OCI-LY3 (cell line): ENCODE measurements around the gene FASTK.
A peak's percentile ranks its signal among the peaks of the same experiment; 100 is the strongest.

Source experiments
- H2AFZ ChIP-seq: fragments of 200-600, 300-600 bp; shearing (Covaris generic); 2 replicates; pipeline ENCODE4 v1.6.0; 2014; ENCODE audit warnings: antibody characterized with exemption, low read depth, low read length
- H3K27ac ChIP-seq: fragments of 200-600, 300-600 bp; sonication (generic); 2 replicates; pipeline ENCODE4 v1.5.1; 2014; ENCODE audit warnings: mild to moderate bottlenecking, low read length, moderate library complexity, mixed read lengths
- H3K27me3 ChIP-seq: fragments of 200-600, 300-600 bp; sonication (generic); 2 replicates; pipeline ENCODE4 v1.6.1; 2014; ENCODE audit warnings: low read depth, low read length, mixed read lengths
- H3K36me3 ChIP-seq: fragments of 200-600, 300-600 bp; sonication (generic); replicated peaks from 2 replicates; pipeline ENCODE3; 2014; ENCODE audit warnings: low read depth, low read length, mixed read lengths
- H3K4me1 ChIP-seq: fragments of 300-600, 200-600 bp; sonication (generic); 2 replicates; pipeline ENCODE4 v1.6.1; 2014; ENCODE audit warnings: low read length, mixed read lengths
- H3K4me2 ChIP-seq: fragments of 200-600, 300-600 bp; sonication (generic); 2 replicates; pipeline ENCODE4 v1.6.1; 2014; ENCODE audit warnings: low read length, mixed read lengths
- H3K4me3 ChIP-seq: fragments of 300-600, 200-600 bp; sonication (generic); 2 replicates; pipeline ENCODE4 v1.5.1; 2014; ENCODE audit warnings: antibody characterized with exemption, mild to moderate bottlenecking, low read length, moderate library complexity
- H3K79me2 ChIP-seq: fragments of 300-600, 200-600 bp; shearing (Covaris generic); 2 replicates; pipeline ENCODE4 v1.6.1; 2014; ENCODE audit warnings: mild to moderate bottlenecking, low read length, mixed read lengths
- H3K9ac ChIP-seq: fragments of 300-600, 200-600 bp; shearing (Covaris generic); 2 replicates; pipeline ENCODE4 v1.6.0; 2014; ENCODE audit warnings: mild to moderate bottlenecking, low read length, moderate library complexity
- H3K9me3 ChIP-seq: fragments of 200-600, 300-600 bp; shearing (Covaris generic); 2 replicates; pipeline ENCODE4 v1.6.1; 2014; ENCODE audit warnings: low read length, mixed read lengths; ENCODE audit not compliant: insufficient read depth
- H4K20me1 ChIP-seq: fragments of 200-600, 300-600 bp; sonication (generic); 2 replicates; pipeline ENCODE4 v1.6.1; 2016; ENCODE audit warnings: low read length, mixed read lengths; ENCODE audit not compliant: insufficient read depth
- EZH2phosphoT487 ChIP-seq: fragments of 200-600 bp; shearing (Covaris generic); IDR thresholded peaks from 2 replicates; pipeline ENCODE4 v1.6.1; 2018; ENCODE audit warnings: antibody characterized with exemption, mixed run types, low read depth
- TF ChIP-seq, protein P1 (sequence below): fragments of 200-600, 300-600 bp; sonication (generic); IDR thresholded peaks from 2 replicates; pipeline ENCODE4 v1.5.1; 2014; ENCODE audit warnings: antibody characterized with exemption, low read length, low read depth

Gene FASTK

DNA sequence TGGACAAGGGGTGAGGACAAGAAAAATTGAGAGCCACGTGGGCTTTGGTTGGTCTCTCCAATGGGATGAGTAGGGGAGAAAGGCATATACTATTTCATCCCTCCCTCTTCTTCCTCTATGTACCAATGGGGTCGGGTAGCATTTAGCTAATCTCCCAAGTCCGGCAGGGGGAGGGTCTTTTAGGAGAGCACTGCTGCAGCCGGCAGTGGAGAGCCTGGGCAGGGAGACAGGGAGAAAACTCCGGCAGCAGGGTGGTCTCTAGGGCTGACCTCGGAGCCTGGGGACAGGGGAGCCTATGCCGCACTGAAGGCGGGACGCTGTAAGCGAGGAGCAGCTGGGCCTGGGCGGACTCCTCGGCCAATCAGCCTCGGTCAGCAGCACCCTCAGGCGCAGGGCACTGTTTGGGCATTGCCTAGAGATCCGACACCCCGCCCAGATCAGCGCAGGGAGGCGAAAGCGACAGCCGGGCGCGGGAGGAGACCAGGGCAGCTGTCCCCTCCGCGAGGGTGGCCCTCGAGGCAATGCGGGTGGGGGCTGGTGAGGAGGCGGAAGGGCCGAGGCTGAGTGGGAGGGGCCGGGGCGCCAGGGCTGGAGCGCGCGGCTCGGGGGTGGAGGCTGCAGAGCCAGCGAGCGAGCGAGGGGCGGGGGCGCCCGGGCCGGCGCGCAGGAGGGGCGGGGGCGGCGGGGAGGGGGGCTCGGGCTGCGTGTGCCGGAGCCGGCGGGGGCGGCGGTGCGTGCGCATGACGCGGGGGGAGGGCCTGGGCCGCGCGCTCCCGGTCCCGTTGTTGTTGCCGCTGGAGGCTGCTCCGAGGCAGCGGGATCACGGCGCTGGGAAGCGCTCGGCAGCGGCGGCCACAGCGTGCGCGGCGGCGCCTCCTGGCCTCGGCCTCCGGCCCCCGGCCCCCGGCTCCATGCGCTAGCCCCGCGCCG is 5.3 kb upstream of the FASTK start, which contains the start of gene AGAP3:
AGAP3 (plus strand) TSS at position 785 of the 930 bp plus-strand sequence. CDS start 267 bp downstream, outside the sequence.
- H3K4me3 ChIP-seq: peak within 1 kb of the TSS; percentile 93
- H2AFZ ChIP-seq: peak within 1 kb of the TSS; percentile 87; the same call in 1 of the 2 replicates
- H4K20me1 ChIP-seq: peaks cover 13% of the 10 kb centered on the region
- peaks cover 40% of the 10 kb centered on the region for H3K4me1 ChIP-seq
- H3K27me3 ChIP-seq: no peaks in the 10 kb centered on the region
- H3K9me3 ChIP-seq: no peaks in the 10 kb centered on the region
- H3K27ac ChIP-seq: peak within 1 kb of the TSS; percentile 33
- peaks cover 61% of the 10 kb centered on the region for H3K79me2 ChIP-seq
- peak within 1 kb of the TSS; percentile 94 for H3K9ac ChIP-seq
- no peak for TF ChIP-seq EZH2phosphoT487
- TF ChIP-seq, protein P1, sequence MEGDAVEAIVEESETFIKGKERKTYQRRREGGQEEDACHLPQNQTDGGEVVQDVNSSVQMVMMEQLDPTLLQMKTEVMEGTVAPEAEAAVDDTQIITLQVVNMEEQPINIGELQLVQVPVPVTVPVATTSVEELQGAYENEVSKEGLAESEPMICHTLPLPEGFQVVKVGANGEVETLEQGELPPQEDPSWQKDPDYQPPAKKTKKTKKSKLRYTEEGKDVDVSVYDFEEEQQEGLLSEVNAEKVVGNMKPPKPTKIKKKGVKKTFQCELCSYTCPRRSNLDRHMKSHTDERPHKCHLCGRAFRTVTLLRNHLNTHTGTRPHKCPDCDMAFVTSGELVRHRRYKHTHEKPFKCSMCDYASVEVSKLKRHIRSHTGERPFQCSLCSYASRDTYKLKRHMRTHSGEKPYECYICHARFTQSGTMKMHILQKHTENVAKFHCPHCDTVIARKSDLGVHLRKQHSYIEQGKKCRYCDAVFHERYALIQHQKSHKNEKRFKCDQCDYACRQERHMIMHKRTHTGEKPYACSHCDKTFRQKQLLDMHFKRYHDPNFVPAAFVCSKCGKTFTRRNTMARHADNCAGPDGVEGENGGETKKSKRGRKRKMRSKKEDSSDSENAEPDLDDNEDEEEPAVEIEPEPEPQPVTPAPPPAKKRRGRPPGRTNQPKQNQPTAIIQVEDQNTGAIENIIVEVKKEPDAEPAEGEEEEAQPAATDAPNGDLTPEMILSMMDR: no peak
- H3K36me3 ChIP-seq: peaks cover 6% of the 10 kb centered on the region
- H3K4me2 ChIP-seq: peak within 1 kb of the TSS; percentile 99

DNA sequence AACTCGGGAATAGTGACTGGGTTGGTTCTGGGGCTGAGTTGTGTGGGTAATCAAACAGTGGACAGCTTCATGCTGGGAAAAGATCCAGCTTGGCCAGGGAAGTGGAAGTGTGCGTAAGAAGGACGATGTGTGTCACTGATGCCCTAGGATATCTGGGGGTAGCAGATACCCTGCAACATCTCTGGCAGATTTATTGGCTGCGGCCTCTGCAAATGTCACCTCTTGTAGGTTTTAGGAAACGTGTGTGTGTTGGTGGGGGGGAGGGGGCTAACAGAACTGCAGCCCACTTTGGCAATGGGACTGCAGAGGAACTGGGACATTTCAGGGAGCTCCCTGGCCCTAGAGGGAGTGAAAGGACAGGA is 4.7 kb upstream of the FASTK start:
- H4K20me1 ChIP-seq: peaks cover 11% of the 10 kb centered on the region; the same call in 1 of the 2 replicates
- H3K27ac ChIP-seq: no peak overlapping the region
- H3K9ac ChIP-seq: peak overlapping the region; percentile 87
- peak overlapping the region; percentile 89 for H3K4me3 ChIP-seq
- H3K4me1 ChIP-seq: peaks cover 40% of the 10 kb centered on the region
- peaks cover 59% of the 10 kb centered on the region for H3K79me2 ChIP-seq
- H3K27me3 ChIP-seq: no peaks in the 10 kb centered on the region
- TF ChIP-seq EZH2phosphoT487: no peak
- TF ChIP-seq, protein P1: no peak
- H3K4me2 ChIP-seq: peak overlapping the region; percentile 99
- no peaks in the 10 kb centered on the region for H3K9me3 ChIP-seq
- no peak overlapping the region for H2AFZ ChIP-seq
- H3K36me3 ChIP-seq: peaks cover 6% of the 10 kb centered on the region

DNA sequence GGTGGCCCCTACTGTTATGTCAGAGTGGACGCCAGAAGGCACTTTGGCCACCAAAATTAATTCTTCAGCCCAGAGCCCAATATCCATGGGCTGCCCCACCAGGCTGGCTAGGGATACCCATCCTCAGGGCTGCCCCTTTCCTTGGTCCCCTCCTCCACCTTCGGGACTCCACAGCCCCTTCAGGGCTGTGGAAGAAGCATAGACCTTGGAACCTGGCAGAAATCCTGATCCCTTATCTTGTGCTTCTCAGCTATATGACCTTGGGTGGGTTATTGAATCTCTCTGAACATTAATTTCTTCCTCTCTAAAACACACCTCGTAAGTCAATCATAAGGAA is 3.2 kb upstream of the FASTK start:
- H3K27me3 ChIP-seq: no peaks in the 10 kb centered on the region
- no peak overlapping the region for H3K27ac ChIP-seq
- H4K20me1 ChIP-seq: peaks cover 3% of the 10 kb centered on the region; the same call in 1 of the 2 replicates
- H3K4me3 ChIP-seq: peak overlapping the region; percentile 93
- H3K4me1 ChIP-seq: peaks cover 51% of the 10 kb centered on the region
- peaks cover 4% of the 10 kb centered on the region for H3K36me3 ChIP-seq
- H3K9me3 ChIP-seq: no peaks in the 10 kb centered on the region
- TF ChIP-seq, protein P1: no peak
- TF ChIP-seq EZH2phosphoT487: no peak
- peak overlapping the region; percentile 89 for H3K9ac ChIP-seq
- 0 out of 2 replicates have a peak overlapping the region, but pooled peaks have one; percentile 54 for H2AFZ ChIP-seq
- H3K79me2 ChIP-seq: peaks cover 59% of the 10 kb centered on the region
- peak overlapping the region; percentile 88 for H3K4me2 ChIP-seq

DNA sequence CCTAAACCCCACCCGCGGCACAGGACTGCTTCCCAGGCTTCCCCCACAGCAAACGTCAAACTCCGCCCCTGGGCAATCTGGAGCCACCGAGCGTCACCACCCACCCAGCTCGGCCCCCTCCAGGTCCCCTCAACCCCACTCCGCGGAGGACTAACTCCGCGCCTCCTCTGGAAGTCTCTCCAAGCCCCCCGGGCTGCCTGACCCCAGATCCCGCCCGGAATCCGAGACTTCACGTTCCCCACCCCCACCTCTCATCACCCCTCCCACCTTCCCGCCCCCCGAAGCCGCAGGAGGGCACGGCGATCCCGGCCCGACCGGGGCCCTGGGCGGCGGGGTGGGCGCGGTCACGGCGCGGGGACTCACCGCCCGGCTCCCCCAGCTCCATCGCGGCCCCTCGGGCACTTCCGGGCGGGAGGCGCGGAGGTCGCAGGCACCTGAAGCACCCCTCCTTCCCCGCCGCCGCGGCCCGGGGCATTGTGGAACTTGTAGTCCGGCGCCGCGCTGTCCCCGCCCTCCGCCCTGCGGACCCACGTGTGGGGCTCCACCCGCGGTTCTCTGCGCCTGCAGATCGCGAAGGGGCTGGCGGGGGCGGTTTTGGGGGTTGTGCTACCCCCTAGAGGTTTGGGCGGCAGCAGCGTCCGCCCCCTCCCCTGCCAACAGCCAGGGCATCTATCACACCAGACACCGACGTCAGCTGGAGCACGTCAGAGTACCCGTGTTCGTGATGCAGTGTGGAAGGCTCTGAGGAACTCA is 2.6 kb upstream of the FASTK start, which contains the start of gene TMUB1:
TMUB1 (minus strand) TSS at position 423 of the 753 bp plus-strand sequence. CDS start 930 bp downstream, outside the sequence.
- H3K9me3 ChIP-seq: no peaks in the 10 kb centered on the region
- H4K20me1 ChIP-seq: no peaks in the 10 kb centered on the region
- H3K36me3 ChIP-seq: peaks cover 4% of the 10 kb centered on the region
- no peaks in the 10 kb centered on the region for H3K27me3 ChIP-seq
- peak within 1 kb of the TSS; percentile 54; the same call in 1 of the 2 replicates for H2AFZ ChIP-seq
- H3K4me1 ChIP-seq: peaks cover 53% of the 10 kb centered on the region
- peak within 1 kb of the TSS; percentile 88 for H3K4me2 ChIP-seq
- no peak for TF ChIP-seq EZH2phosphoT487
- TF ChIP-seq, protein P1: no peak
- H3K4me3 ChIP-seq: peak within 1 kb of the TSS; percentile 93
- H3K27ac ChIP-seq: peak within 1 kb of the TSS; percentile 74
- H3K9ac ChIP-seq: peak within 1 kb of the TSS; percentile 89
- H3K79me2 ChIP-seq: peaks cover 59% of the 10 kb centered on the region
